T-helper 17 cell (primary cell): ENCODE data around the gene KDM4B. TPM values are rescaled to one million over a fixed set of nuclear protein-coding genes. Genes with fewer than 3 reads are reported as not detected.

Experiments used
- ATAC-seq: fragments of 150-1000 bp; cut with Tn5 transposase; 2 replicates; pipeline ENCODE4 v1.10.0; 2021; ENCODE audit warnings: mild to moderate bottlenecking, moderate library complexity
- DNase-seq, 3 donors: peaks; one replicate each; pipeline versions ENCODE4 v3.0.0 to v3.0.0-alpha.2; 2020 to 2021
- H3K9me3 ChIP-seq: one replicate; pipeline ENCODE4 v1.7.0; 2013; ENCODE audit warnings: low read length, mild to moderate bottlenecking; ENCODE audit not compliant: control insufficient read depth, poor library complexity, severe bottlenecking
- H3K27ac Mint-ChIP-seq: one replicate; pipeline ENCODE4 v1.8.0; 2022; ENCODE audit warnings: mild to moderate bottlenecking, moderate library complexity, mixed read lengths
- H3K27me3 Mint-ChIP-seq: one replicate; pipeline ENCODE4 v1.8.0; 2022; ENCODE audit warnings: mixed read lengths
- H3K36me3 Mint-ChIP-seq: one replicate; pipeline ENCODE4 v1.8.0; 2022; ENCODE audit warnings: low read depth, mixed read lengths
- H3K4me1 Mint-ChIP-seq: one replicate; pipeline ENCODE4 v1.8.0; 2022; ENCODE audit warnings: mild to moderate bottlenecking, mixed read lengths
- H3K4me3 Mint-ChIP-seq: one replicate; pipeline ENCODE4 v1.8.0; 2022; ENCODE audit warnings: mild to moderate bottlenecking, moderate library complexity, mixed read lengths
- total RNA-seq, 4 donors: library from RNA in 2 of 4; stranded (reverse) in 2 of 4; gene quantifications; one replicate each; pipeline ENCODE4 v1.2.3 and lab custom pipeline; 2022 to 2026

Gene KDM4B
- total RNA-seq, 2 donors from 2014 or later, result 37.6 to 42.2 TPM

DNA sequence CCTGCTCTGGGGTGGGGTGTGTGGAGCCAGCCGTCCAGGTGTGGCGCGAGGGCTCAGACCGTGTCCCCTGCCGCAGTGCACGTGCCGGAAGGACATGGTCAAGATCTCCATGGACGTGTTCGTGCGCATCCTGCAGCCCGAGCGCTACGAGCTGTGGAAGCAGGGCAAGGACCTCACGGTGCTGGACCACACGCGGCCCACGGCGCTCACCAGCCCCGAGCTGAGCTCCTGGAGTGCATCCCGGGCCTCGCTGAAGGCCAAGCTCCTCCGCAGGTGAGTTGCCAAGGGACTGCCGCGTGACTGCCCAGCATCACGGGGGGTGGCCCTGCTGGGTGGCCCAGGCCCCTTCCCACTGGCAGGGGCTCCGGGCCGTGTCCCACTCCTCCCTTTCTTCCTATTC lies 141.6 kb downstream of the KDM4B start:
- Mint-ChIP-seq H3K27me3 (no peaks in the 10 kb centered on the region), H3K4me3 (no peak overlapping the region), H3K4me1 (peaks cover 3% of the 10 kb centered on the region), H3K36me3 (peaks cover 3% of the 10 kb centered on the region), H3K27ac (no peak overlapping the region)
- ATAC-seq, result no peak
- DNase-seq, result no peak
- no peaks in the 10 kb centered on the region for H3K9me3 ChIP-seq

DNA sequence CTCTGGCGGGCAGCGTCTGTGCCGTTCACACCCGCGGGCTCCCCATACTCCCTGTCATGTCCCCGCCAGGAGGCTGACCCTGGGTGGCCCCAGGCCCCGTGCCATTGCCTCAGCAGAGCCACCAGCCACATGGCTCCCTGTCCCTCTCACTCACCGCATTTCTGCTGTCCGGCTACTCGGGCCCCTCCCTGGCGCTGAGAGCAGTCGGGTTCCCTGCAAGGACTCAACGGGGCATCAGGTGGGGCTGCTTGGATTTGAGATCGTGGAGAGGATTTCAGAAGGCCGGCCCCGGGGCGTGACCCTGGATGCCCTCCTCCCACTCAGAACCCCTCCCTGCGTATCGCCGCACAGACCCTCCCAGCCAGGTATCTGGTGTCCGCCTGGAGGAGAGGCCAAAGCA lies 142.1 kb downstream of the KDM4B start:
- H3K36me3 Mint-ChIP-seq, result peaks cover 3% of the 10 kb centered on the region
- no peak for DNase-seq

DNA sequence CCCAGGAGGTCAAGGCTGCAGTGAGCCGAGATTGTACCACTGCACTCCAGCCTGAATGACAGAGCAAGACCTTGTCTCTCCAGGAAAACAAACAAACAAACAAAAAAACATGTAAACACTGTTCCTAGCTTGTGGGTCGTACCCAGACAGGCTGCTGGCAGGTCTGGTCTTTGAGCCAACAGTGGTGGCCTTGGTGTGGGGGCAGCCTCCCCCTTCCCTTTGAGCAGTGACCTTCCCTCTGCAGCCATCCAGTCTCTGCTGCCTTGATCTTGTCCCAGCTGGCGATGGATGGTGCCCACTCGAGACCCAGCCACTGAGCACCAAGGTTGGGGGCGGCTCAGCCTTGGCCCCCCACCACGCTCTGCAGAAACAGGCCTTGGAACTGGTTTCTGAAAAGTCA lies 143.3 kb downstream of the KDM4B start:
- H3K4me3 Mint-ChIP-seq, result no peak overlapping the region
- ATAC-seq (no peak), DNase-seq (no peak)
- H3K27ac Mint-ChIP-seq, result no peak overlapping the region
- peaks cover 5% of the 10 kb centered on the region for H3K36me3 Mint-ChIP-seq
- no peaks in the 10 kb centered on the region for H3K27me3 Mint-ChIP-seq
- no peaks in the 10 kb centered on the region for H3K9me3 ChIP-seq
- H3K4me1 Mint-ChIP-seq, result no peaks in the 10 kb centered on the region

More for the DNA sequence above, 142.1 kb downstream of the KDM4B start:
- no peaks in the 10 kb centered on the region for H3K9me3 ChIP-seq
- no peak overlapping the region for H3K27ac Mint-ChIP-seq
- no peaks in the 10 kb centered on the region for H3K27me3 Mint-ChIP-seq
- peaks cover 1% of the 10 kb centered on the region for H3K4me1 Mint-ChIP-seq
- H3K4me3 Mint-ChIP-seq, result no peak overlapping the region
- no peak for ATAC-seq

DNA sequence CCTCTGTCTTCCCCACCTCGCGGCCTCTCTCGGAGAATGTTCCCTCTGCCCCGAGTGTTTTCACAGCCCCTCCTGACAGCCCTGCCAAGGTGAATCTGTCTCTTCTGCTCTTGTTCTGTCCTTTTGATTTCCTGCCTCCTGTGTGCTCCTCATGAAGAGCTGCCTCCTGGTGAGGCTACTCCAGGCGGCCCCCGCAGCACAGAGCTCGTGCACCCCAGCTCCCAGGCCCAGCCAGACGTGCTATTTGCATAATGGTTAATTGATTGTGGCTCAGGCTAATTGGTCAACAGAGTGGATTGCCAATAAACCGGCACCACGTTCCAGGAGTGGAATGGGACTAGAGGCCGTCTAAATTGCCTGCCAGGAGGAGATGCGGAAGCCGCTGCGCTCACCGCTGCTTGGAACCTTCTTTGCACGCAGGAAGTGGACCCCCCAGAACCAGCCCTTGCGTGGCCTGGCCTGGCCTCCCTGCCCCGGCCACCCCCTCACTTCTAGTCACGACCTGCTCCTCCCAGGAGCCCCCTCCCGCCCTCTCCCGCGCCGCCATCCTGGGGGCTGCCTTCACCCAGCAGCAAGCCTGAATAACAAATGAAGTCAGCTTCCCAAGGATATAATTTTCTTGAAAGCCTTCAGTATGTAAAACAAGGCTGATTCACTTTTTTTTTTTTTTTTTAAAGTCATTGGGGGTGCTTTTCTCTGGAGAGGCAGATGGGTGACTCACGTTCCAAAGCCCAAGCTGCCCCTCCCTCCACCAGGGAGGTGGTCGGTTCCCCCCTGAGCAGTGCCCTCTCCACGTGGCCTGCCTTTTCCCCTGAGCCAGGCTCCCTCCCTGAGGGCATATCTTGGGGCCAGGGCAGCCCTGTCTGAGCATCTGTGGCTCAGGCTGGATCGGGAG lies 144.0 kb downstream of the KDM4B start:
- DNase-seq (no peak), ATAC-seq (no peak)
- Mint-ChIP-seq H3K27ac (no peak overlapping the region), H3K27me3 (no peaks in the 10 kb centered on the region), H3K36me3 (peaks cover 5% of the 10 kb centered on the region), H3K4me3 (no peak overlapping the region), H3K4me1 (no peaks in the 10 kb centered on the region)
- H3K9me3 ChIP-seq, result no peaks in the 10 kb centered on the region

DNA sequence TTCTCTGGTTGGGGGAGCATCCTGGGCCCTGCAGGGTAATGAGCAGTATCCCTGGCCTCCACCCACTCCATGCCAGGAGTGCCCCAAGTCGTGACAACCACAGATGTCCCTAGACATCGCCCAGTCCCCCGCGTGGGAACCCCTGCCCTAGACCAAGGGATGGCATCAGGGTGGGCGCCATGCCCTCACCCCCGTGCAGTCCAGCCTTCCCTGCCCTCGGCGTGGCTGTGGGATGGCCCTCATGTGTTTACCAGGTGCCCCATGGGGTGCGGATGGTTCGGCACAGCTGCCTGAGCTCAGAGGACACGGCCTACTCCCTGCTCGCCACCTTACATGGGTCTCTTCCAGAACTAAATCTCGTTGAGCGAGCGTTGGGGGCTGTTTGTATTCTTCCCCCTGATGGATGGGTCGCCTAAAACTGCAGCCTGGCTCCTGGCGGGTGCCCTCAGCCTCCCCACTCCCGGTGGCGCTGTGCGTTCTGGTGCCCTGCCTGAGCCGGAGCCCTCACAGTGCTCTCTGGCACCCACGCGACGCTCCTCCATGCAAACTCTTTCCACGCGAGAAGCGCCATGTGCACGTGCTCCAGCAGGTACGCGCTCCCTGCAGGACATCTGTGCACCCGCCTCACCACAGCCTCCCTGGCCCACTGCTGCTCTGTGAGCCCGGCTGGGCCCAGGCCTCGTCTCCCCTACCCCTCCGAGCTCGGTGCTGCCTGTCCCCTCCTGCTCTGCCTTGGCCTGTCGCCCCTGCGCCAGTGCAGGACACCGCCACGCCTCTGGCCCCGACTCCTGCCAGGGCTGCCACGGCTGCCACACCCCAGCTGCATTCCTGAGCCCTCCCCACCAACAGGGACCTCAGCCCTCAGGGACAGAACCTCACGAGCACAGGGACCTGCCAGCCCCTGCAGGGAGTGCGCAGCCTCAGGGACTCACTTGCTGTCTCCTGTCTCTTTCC lies 145.0 kb downstream of the KDM4B start:
- no peak overlapping the region for H3K27ac Mint-ChIP-seq
- DNase-seq (no peak), ATAC-seq (no peak)
- no peaks in the 10 kb centered on the region for H3K27me3 Mint-ChIP-seq
- no peak overlapping the region for H3K4me3 Mint-ChIP-seq
- peaks cover 1% of the 10 kb centered on the region for H3K4me1 Mint-ChIP-seq
- H3K9me3 ChIP-seq, result no peaks in the 10 kb centered on the region
- peaks cover 5% of the 10 kb centered on the region for H3K36me3 Mint-ChIP-seq

DNA sequence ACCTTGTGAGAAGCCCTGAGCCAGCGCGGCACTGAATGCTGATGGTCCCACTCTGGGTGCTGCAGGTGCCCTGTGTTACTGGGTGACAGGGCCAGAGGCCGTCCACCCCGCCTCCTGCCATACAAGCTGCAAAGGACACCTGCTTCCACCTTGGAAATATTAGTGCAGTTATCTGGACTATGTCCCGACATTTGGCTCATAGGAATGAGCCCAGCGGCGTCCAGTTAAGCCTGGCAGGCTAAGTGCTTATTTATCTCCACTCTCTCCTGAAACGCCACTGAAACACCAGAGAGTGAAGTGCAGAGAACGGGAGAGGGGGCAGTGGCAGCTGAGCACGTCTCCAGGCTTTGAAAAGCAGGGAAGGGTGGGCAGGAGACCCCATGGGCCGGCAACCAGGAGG lies 145.8 kb downstream of the KDM4B start:
- Mint-ChIP-seq H3K4me3 (no peak overlapping the region), H3K27me3 (no peaks in the 10 kb centered on the region), H3K4me1 (peaks cover 2% of the 10 kb centered on the region), H3K36me3 (peaks cover 5% of the 10 kb centered on the region), H3K27ac (no peak overlapping the region)
- no peak for ATAC-seq
- DNase-seq, result no peak
- no peaks in the 10 kb centered on the region for H3K9me3 ChIP-seq

DNA sequence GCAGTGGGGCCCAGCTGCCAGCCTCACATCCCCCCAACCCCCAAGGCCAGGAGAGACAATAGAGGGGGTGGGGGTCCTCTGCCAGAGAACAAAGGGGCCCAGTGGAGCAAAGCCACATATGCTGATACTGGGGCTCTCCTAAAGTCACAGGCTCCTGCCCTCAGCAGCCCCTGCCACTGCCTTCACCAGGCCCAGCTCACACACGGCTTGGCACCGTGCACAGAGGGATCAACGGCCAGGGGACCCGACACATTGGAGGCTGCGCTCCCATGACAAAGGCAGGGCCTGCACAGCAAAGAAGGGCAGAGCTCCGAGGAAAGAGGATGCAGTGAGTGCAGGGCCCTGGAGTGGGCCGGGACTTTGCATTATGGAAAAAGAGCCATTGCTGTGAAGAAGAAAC lies 146.4 kb downstream of the KDM4B start:
- H3K27ac Mint-ChIP-seq, result peak overlapping the region; percentile 46
- H3K27me3 Mint-ChIP-seq, result no peaks in the 10 kb centered on the region
- H3K4me3 Mint-ChIP-seq, result no peak overlapping the region
- peaks cover 2% of the 10 kb centered on the region for H3K4me1 Mint-ChIP-seq
- DNase-seq (no peak), ATAC-seq (no peak)
- H3K36me3 Mint-ChIP-seq, result peaks cover 5% of the 10 kb centered on the region
- H3K9me3 ChIP-seq, result no peaks in the 10 kb centered on the region

DNA sequence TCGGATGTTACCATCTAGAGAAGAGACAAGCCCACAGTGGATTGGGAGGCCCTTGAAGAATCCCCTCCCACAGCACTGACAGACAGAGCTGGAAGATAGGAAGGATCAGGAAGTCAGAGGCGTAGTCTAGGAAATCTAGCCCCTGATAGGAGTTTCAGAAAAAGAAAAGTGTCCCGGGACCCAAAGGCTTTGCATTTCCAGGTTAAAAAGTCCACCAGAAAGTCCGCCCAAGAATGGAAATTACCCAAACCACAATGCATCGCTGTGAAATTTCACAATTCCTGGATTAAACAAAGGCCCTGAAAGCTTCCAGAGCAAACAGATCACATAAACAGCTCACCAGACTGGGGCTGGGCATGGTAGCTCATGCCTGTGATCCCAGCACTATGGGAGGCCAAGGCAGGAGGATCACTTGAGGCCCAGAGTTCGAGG lies 146.9 kb downstream of the KDM4B start:
- H3K9me3 ChIP-seq, result no peaks in the 10 kb centered on the region
- Mint-ChIP-seq H3K27ac (peak overlapping the region; percentile 46), H3K27me3 (no peaks in the 10 kb centered on the region), H3K4me1 (peaks cover 2% of the 10 kb centered on the region), H3K4me3 (no peak overlapping the region), H3K36me3 (peaks cover 5% of the 10 kb centered on the region)
- DNase-seq, result no peak
- no peak for ATAC-seq

DNA sequence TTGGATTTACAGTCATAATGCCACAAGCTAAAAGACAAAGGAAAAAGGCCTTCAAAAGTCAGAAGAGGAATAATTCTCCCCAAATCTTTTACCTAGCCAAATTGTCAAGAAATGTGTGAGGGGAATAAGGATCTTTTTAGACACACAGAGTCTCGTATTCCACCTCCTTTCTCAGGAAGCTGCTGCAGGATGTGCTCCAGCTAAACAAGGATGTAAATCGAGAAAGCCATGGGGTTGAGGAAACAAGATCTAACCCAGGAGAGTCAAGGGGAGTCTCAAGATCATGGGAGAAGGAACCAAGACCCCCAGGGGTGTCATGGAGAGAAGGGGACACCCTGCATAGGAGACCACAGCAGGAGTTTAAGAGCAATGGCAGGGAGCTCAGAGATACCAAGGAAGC lies 147.4 kb downstream of the KDM4B start:
- no peak overlapping the region for H3K27ac Mint-ChIP-seq
- H3K4me3 Mint-ChIP-seq, result no peak overlapping the region
- DNase-seq (no peak), ATAC-seq (no peak)
- peaks cover 5% of the 10 kb centered on the region for H3K36me3 Mint-ChIP-seq
- H3K9me3 ChIP-seq, result no peaks in the 10 kb centered on the region
- H3K27me3 Mint-ChIP-seq, result no peaks in the 10 kb centered on the region
- peaks cover 5% of the 10 kb centered on the region for H3K4me1 Mint-ChIP-seq

DNA sequence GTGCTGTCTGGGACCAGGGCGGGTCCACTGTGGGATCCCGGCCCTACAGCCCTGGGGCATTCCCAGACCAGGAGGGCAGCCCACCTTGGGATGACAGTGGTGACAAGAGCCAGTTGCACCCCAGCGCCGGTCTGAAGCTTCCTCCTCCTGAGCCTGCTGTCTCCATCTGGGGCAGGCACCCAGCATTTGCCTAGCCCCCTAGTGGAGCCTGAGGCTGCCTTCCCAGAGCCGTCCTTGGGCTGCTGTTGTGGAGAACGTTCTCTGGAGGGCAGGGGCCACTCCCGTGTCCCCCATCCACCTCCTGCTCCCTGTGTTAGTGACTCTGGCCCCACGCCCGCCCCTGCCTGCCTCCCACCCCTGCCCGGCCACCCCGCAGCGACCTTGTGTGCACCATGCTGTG lies 148.5 kb downstream of the KDM4B start:
- Mint-ChIP-seq H3K36me3 (peaks cover 5% of the 10 kb centered on the region), H3K27me3 (no peaks in the 10 kb centered on the region), H3K4me3 (no peak overlapping the region), H3K4me1 (peaks cover 5% of the 10 kb centered on the region), H3K27ac (no peak overlapping the region)
- H3K9me3 ChIP-seq, result no peaks in the 10 kb centered on the region
- DNase-seq, result no peak
- no peak for ATAC-seq

DNA sequence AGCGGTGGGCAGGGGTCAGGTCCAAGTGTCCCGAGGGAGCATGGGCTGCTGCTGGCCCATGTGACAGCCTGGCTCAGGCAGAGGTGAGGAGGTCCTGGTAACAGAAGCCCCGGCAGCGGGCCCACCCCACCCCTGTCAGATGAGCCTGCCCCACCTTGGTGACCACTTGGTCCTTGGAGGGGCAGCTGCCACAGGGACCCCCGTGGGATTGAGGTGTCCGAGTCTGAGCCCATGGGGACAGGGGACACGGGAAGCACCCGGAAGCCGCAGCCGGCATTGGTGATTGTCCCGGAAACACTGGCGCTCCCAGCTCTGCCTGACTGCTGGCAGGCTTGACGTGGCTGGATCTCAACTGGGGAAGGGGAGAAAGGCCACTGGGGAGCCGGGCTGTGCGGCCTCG lies 149.1 kb downstream of the KDM4B start:
- H3K27ac Mint-ChIP-seq, result no peak overlapping the region
- H3K27me3 Mint-ChIP-seq, result no peaks in the 10 kb centered on the region
- peaks cover 2% of the 10 kb centered on the region for H3K36me3 Mint-ChIP-seq
- DNase-seq (no peak), ATAC-seq (no peak)
- no peaks in the 10 kb centered on the region for H3K9me3 ChIP-seq
- no peak overlapping the region for H3K4me3 Mint-ChIP-seq
- peaks cover 5% of the 10 kb centered on the region for H3K4me1 Mint-ChIP-seq

DNA sequence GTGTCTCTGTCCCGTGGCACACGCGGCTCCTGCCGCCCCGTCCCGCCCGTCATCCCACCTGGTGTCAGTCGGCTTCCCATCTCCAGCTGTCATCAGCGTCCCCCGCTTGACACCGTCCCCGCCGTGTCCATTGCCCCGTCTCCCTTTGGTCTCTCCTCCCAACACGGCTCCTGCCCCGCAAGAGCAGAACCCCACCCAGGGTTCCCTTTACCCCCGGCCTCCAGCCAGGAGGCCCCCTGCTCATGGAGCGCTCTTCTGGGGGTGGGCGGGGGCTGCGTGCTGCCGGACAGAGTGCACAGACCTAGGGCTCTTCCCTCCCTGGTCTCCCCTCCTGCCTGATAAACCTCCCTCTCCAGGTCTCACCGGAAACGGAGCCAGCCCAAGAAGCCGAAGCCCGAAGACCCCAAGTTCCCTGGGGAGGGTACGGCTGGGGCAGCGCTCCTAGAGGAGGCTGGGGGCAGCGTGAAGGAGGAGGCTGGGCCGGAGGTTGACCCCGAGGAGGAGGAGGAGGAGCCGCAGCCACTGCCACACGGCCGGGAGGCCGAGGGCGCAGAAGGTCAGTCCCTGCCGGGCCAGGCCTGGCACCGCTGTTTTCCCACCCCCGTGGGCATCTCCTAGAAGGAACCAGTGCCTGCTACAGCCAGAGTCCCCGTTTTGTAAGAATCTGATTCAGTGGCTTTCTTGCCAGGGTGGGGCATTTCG lies 150.5 kb downstream of the KDM4B start:
- H3K4me1 Mint-ChIP-seq, result peaks cover 8% of the 10 kb centered on the region
- DNase-seq, result no peak

DNA sequence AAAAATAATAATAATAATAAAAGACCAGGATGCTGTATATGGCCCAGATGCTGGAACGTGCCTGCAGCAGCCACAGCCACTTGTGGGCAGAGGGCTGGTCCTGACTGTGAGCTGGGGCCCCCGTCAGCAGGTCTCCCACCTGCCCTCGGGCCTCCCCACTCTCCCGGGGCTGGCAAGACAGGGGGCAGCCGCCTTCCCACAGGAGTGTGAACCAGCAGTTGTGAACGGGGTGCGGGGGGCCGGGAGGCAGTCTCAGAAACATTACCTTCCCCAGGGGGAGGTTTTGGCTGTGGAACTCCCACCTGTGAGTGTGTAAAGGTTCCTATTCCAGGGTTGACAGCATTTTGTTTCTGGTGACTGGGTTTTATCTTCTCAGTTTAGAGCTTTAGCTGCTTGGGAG lies 151.4 kb downstream of the KDM4B start:
- DNase-seq (no peak), ATAC-seq (no peak)
- peaks cover 2% of the 10 kb centered on the region for H3K36me3 Mint-ChIP-seq
- peaks cover 8% of the 10 kb centered on the region for H3K4me1 Mint-ChIP-seq
- H3K27ac Mint-ChIP-seq, result no peak overlapping the region
- no peaks in the 10 kb centered on the region for H3K27me3 Mint-ChIP-seq
- no peak overlapping the region for H3K4me3 Mint-ChIP-seq
- no peaks in the 10 kb centered on the region for H3K9me3 ChIP-seq

More for the DNA sequence above, 150.5 kb downstream of the KDM4B start:
- Mint-ChIP-seq H3K4me3 (no peak overlapping the region), H3K36me3 (peaks cover 2% of the 10 kb centered on the region), H3K27ac (no peak overlapping the region), H3K27me3 (no peaks in the 10 kb centered on the region)
- no peak for ATAC-seq
- H3K9me3 ChIP-seq, result no peaks in the 10 kb centered on the region
